Stimulated activated naive CD8-positive, alpha-beta T cell treated with anti-CD3 and anti-CD28 coated beads, Interleukin-15, amount 100 ng/mL, for 72 hours (primary cell): ENCODE data around the gene TTBK1.

Experiments used
- ATAC-seq: fragments of 150-1000 bp; cut with Tn5 transposase; 2 replicates; pipeline ENCODE4 v1.10.0; 2021; ENCODE audit warnings: mild to moderate bottlenecking, moderate library complexity
- DNase-seq, 2 donors: peaks; one replicate each; pipeline ENCODE4 v3.0.0; 2021 to 2022
- H3K27ac Mint-ChIP-seq, 2 donors: one replicate each; pipeline ENCODE4 v1.8.0; 2022; ENCODE audit warnings: mild to moderate bottlenecking in 2 of 2, mixed read lengths in 2 of 2, moderate library complexity in 2 of 2
- H3K27me3 Mint-ChIP-seq: one replicate; pipeline ENCODE4 v1.8.0; 2022; ENCODE audit warnings: mixed read lengths
- H3K4me1 Mint-ChIP-seq: one replicate; pipeline ENCODE4 v1.8.0; 2022; ENCODE audit warnings: mild to moderate bottlenecking, mixed read lengths
- H3K4me3 Mint-ChIP-seq, 2 donors: one replicate each; pipeline ENCODE4 v1.8.0; 2022; ENCODE audit warnings: mild to moderate bottlenecking in 2 of 2, mixed read lengths in 2 of 2, moderate library complexity in 1 of 2
- H3K9me3 Mint-ChIP-seq, 2 donors: one replicate each; pipeline ENCODE4 v1.8.0; 2022; ENCODE audit warnings: mixed read lengths in 2 of 2

The TTBK1 gene

DNA sequence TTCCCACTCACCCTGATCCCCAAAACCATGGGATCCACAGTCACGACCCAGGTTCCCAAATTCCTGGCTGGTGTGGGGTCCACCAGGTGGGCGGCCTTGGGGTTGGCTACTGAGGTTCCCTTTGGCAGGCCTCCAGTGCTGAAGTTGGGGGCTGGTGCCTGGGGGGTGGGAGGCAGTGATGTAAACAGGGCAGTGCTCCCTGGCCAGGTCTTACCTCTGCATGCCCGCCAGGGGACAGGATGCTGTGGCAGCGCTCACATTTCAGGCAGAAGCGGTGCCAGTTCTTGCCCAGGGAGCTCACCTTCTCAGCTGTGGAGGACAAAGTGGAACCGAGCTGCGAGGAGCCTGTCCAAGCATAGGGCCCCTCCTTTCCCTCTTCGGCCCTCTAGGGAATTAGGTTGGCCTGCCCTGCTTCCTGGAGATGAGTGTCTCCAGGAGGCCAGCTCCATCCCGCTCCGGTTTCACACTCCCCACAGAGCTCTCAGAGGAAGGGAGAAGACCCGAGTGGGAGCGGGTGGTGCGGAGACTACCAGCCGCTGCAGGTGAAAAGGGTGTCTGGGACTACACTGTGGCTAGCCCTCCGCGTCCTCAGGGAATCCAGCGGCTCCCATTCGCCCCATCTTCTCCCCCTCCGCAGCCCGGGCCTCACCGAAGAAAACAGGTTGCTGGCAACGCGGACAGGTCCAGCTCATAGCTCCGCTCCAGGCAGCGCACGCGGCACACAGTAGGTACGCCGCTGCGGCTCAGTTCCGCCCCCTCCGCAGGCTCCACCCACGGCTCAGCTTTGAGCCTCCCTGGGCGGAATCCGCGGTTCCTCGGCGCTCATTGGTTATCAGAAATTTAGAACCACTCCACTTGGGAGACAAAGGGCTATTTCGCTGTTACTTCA lies 65.1 kb downstream of the TTBK1 start, which contains the start of gene CRIP3:
CRIP3 (minus strand) TSS at position 726 of the 889 bp plus-strand sequence; CDS start at position 692, 34 bp downstream.
- Mint-ChIP-seq H3K27me3 (peaks cover 11% of the 10 kb centered on the region), H3K27ac (peak within 1 kb of the TSS in 1 of 2 donors; percentile 27), H3K9me3 (no peaks in the 10 kb centered on the region), H3K4me1 (peaks cover 9% of the 10 kb centered on the region), H3K4me3 (peak within 1 kb of the TSS; percentile 84 to 90)
- DNase-seq: peak; percentile 53 to 54
- ATAC-seq: peak; percentile 91

DNA sequence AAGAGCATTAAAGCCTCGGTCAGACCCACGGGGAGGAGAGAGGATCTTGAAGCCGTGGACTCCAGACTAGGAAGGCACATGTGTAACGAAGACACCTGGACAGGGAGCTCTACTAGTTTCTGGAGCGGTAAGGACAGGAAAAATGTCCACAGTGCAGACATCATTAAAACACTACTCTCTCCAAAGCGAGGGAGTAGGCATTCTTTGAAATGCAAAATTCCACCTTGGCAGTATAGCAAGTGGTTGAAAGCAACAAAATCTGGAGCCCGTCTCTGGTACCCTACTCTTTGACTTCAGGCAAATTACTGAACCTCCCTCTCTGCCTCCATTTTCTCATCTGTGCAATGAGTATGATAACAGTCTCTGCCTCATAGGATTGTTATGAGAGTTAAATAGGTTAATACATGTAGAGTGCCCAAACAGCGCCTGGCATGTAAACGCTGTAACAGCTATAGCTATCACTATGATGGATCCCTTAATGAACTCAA lies 65.8 kb downstream of the TTBK1 start:
- Mint-ChIP-seq H3K27me3 (peaks cover 11% of the 10 kb centered on the region), H3K27ac (peak overlapping the region in 1 of 2 donors; percentile 27), H3K4me1 (peaks cover 9% of the 10 kb centered on the region), H3K9me3 (no peaks in the 10 kb centered on the region), H3K4me3 (peak overlapping the region; percentile 84 to 90)
- ATAC-seq (no peak), DNase-seq (no peak)

DNA sequence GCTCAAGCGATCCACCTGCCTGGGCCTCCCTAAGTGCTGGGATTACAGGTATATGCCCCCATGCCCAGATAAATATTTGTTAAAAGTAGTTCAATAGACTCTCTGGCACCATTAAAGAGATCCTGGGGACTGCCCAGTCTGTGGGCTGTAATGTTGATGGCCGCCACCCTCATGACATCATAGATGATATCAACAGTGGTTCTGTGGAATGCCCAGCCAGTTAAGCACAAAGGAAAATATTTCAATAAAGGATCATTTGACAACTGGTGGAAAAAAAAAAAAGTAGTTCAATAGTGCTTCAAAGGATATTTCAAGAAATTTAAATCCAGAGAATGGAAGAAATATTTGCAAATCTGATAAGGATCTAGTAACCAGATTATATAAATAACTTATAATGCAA lies 66.9 kb downstream of the TTBK1 start:
- no peak for DNase-seq
- Mint-ChIP-seq H3K4me1 (peaks cover 9% of the 10 kb centered on the region), H3K27me3 (peaks cover 11% of the 10 kb centered on the region), H3K4me3 (no peak overlapping the region), H3K9me3 (no peaks in the 10 kb centered on the region), H3K27ac (no peak overlapping the region)
- ATAC-seq: no peak

DNA sequence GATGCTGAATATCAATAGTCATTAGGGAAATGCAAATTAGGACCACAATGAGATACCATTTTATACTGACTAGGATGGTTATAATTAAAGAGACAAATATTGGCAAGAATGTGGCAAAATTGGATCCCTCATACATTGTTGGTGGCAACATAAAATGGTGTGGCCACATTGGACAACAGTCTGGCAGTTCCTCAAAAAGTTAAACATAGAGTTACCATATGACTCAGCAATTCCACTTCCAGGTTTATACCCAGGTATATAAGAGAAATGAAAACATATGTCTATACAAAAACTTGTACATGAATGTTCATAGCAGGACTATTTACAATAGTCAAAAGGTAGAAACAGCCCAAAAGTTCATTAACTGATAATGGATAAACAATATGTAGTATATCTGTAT lies 67.3 kb downstream of the TTBK1 start:
- H3K4me1 Mint-ChIP-seq: peaks cover 9% of the 10 kb centered on the region
- ATAC-seq (no peak), DNase-seq (no peak)
- no peak overlapping the region for H3K4me3 Mint-ChIP-seq
- H3K27ac Mint-ChIP-seq: no peak overlapping the region
- peaks cover 11% of the 10 kb centered on the region for H3K27me3 Mint-ChIP-seq
- no peaks in the 10 kb centered on the region for H3K9me3 Mint-ChIP-seq

DNA sequence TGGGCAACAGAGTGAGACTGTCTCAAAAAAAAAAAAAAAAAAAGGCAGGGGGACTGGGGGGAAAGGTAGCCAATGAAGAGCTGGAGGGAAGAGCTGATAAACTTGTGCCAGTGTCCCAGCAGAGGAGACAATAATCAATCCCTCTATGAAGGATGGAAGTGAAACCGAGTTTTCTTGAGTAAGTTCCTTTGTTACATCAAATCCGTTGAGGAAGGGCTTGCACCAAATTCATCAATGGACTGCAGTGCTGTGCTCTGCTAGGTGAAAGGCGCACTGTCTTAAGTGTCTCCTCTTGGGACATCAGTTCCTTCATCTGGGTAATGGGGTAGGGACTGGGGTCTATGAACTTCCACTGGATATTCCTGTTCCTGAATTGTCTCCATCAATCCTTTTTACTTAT lies 68.4 kb downstream of the TTBK1 start:
- peaks cover 11% of the 10 kb centered on the region for H3K27me3 Mint-ChIP-seq
- DNase-seq (no peak), ATAC-seq (no peak)
- H3K9me3 Mint-ChIP-seq: no peaks in the 10 kb centered on the region
- no peak overlapping the region for H3K4me3 Mint-ChIP-seq
- no peak overlapping the region for H3K27ac Mint-ChIP-seq
- peaks cover 9% of the 10 kb centered on the region for H3K4me1 Mint-ChIP-seq

DNA sequence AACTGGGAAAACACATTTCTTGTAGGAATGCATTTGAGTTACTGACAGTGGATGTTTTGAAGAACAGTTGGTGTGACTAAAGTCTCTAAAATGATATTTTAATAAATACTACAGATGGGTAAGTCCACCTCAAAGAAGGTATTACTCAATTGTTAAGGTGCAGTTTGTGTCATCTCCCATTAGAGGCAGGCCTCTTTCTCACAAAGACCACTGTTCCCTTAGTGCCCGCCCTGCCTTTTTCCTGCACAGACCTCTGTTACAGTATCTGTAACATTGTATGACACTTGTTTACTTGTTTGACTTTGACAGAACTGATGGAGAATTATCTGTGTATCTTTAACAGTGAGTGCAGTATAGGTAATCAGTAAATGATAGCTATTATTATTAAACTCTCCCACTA lies 70.5 kb downstream of the TTBK1 start:
- no peaks in the 10 kb centered on the region for H3K9me3 Mint-ChIP-seq
- H3K27ac Mint-ChIP-seq: no peak overlapping the region
- H3K4me1 Mint-ChIP-seq: peaks cover 1% of the 10 kb centered on the region
- no peak overlapping the region for H3K4me3 Mint-ChIP-seq
- no peak for DNase-seq
- no peak for ATAC-seq
- H3K27me3 Mint-ChIP-seq: peaks cover 11% of the 10 kb centered on the region

DNA sequence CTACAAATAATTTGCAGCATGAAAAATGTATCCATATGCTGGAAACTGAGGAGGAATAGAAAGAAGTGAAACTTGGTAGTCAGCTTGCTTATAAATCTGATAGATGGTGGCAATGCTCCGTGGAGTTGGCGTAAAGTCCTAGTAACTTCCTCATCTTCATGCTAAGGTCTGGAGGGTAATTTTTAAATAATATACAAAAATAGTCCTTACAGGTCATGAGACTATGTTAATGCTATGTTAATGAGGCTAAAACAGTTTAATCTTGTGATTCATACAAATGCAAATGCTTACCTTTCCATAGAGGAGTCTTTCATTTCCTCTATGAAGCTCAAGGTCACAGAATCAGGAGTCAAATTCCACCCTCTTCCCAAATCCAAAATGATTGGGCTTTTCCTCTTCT lies 74.7 kb downstream of the TTBK1 start:
- no peak for DNase-seq
- Mint-ChIP-seq H3K9me3 (no peaks in the 10 kb centered on the region), H3K27ac (peak overlapping the region in 1 of 2 donors; percentile 22), H3K4me3 (no peak overlapping the region), H3K4me1 (no peaks in the 10 kb centered on the region), H3K27me3 (no peaks in the 10 kb centered on the region)
- ATAC-seq: no peak

DNA sequence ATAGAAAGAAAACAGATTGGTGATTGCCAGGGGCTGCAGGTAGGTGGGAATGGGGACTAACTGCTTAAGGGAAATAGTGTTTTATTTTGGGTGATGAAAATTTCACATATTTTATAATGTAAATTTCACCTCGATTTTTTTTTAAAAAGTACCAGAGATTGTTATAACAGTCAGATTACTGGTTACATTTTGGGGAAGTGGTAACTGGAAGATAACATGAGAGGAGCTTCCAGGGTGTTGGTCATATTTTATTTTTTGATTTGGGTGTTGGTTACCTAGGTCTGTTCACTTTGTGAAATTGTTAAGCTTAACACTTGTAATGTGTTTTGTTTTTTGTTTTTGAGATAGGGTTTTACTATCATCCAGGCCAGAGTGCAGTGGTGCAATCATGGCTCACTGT lies 82.6 kb downstream of the TTBK1 start:
- no peak for DNase-seq
- ATAC-seq: no peak
- H3K9me3 Mint-ChIP-seq: no peaks in the 10 kb centered on the region
- H3K4me1 Mint-ChIP-seq: no peaks in the 10 kb centered on the region
- H3K27ac Mint-ChIP-seq: peak overlapping the region; percentile 8 to 56
- no peak overlapping the region for H3K4me3 Mint-ChIP-seq
- H3K27me3 Mint-ChIP-seq: no peaks in the 10 kb centered on the region

DNA sequence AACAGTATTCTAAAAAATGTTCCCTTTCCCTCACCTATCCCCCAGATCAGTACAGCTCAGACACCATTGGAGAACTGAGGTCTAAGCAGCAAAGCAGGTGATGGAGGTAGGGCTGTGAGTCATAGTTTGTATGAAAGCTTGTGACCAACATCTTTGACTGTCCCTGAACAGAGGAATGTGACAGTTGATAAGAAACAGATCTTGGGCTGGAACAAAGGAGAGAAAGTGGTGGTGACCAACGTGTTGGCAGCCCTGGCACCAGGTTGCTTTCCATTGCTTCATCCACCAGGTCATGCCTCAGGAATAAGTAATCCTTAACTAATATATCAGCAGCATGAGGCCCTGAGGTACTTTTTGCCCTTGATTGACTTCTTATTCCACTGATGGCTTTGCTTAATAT lies 85.2 kb downstream of the TTBK1 start:
- Mint-ChIP-seq H3K27ac (no peak overlapping the region), H3K9me3 (no peaks in the 10 kb centered on the region), H3K4me3 (no peak overlapping the region), H3K27me3 (no peaks in the 10 kb centered on the region), H3K4me1 (peaks cover 13% of the 10 kb centered on the region)
- no peak for DNase-seq
- ATAC-seq: no peak

DNA sequence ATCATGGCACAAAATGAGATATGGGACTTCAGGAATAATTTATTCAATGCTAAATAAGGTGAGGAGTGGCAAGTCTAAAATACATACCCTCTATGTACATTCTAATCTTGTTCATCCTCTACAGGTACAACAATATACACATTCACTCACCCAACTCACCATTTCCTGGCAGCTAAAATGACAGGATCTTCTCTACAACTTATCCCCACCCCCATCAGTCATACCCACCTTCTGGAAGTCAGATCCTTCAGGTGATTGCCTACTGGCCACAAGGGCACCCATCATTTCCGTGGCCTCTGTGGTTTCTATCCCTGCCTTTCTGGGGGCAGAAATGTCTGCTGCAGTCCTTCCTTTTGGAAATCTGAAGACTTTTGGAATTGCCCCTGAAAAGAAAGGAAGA lies 88.2 kb downstream of the TTBK1 start:
- H3K4me3 Mint-ChIP-seq: no peak overlapping the region
- DNase-seq (no peak), ATAC-seq (no peak)
- no peaks in the 10 kb centered on the region for H3K9me3 Mint-ChIP-seq
- H3K27me3 Mint-ChIP-seq: no peaks in the 10 kb centered on the region
- peaks cover 13% of the 10 kb centered on the region for H3K4me1 Mint-ChIP-seq
- H3K27ac Mint-ChIP-seq: no peak overlapping the region

DNA sequence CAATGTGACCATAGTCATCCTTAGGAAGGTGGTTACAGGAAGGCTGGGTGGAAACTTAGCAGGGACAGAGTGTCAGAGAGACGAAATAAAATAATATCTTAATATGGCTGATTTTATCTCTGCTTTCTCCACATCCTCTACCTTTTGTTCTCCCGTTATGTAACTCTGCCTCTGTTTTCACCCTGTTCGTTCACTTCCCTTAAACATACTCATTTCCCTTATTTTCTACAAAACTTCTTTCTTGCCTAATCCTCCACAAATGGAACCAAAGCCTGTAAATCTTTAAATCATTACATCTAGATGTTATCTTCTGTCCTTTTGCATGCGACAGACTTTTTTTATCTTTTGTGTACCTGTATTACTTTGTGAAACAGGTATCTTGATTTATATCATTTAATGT lies 88.6 kb downstream of the TTBK1 start:
- ATAC-seq (no peak), DNase-seq (no peak)
- peaks cover 13% of the 10 kb centered on the region for H3K4me1 Mint-ChIP-seq
- H3K27me3 Mint-ChIP-seq: no peaks in the 10 kb centered on the region
- no peak overlapping the region for H3K27ac Mint-ChIP-seq
- no peaks in the 10 kb centered on the region for H3K9me3 Mint-ChIP-seq
- H3K4me3 Mint-ChIP-seq: no peak overlapping the region

DNA sequence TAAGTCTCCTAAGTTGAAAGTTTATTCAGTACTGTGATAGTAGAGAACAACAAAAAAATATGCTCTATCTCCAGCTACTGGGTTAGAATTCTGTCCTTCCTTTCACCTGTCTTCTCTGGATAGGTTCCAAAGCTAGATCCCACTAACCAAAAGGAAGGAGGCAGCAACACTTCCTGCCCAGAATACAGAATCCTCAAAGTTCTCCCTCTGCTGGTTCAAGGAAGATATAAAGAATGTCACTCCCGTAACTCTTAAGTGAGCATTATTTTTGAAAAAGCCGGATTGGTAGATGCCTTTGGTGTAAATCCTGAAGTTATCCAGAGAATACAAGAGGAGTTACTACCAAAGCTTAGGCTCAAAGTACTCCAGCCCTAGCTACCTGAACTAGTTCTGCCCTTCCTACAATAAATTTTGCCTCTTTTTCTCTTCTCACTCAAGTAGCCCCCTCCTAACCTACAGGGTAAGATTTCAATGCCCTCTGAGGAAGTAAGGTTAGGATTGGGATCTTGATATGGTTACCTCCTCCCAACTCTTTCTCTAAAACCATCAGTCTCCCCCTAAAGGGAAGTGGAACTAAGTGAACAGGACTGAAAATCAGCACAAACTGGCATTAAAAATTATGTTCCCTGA lies 91.3 kb downstream of the TTBK1 start:
- DNase-seq: no peak
- Mint-ChIP-seq H3K4me3 (no peak overlapping the region), H3K9me3 (no peaks in the 10 kb centered on the region), H3K27ac (no peak overlapping the region), H3K4me1 (peaks cover 23% of the 10 kb centered on the region), H3K27me3 (no peaks in the 10 kb centered on the region)
- no peak for ATAC-seq

DNA sequence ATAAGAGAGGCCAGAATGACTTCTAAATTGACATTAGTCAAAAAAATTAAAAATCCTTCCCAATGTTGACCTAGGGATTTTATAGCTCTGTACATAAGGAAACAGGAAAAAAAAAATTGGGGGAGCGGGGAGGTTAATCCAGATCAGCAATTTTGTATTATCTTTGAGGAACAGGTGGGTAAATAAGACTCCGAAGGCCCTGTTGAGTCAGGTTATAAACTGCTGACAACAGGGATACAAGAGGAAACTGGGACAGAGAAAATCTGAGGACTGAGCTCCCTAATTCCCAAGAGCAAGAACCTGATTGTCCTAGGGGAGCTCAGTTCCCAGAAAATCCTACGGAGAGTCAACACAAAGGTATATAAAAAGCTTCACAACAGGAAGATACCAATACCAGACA lies 92.2 kb downstream of the TTBK1 start:
- no peak overlapping the region for H3K4me3 Mint-ChIP-seq
- ATAC-seq (no peak), DNase-seq (no peak)
- H3K27ac Mint-ChIP-seq: no peak overlapping the region
- no peaks in the 10 kb centered on the region for H3K9me3 Mint-ChIP-seq
- H3K4me1 Mint-ChIP-seq: peaks cover 23% of the 10 kb centered on the region
- H3K27me3 Mint-ChIP-seq: no peaks in the 10 kb centered on the region

DNA sequence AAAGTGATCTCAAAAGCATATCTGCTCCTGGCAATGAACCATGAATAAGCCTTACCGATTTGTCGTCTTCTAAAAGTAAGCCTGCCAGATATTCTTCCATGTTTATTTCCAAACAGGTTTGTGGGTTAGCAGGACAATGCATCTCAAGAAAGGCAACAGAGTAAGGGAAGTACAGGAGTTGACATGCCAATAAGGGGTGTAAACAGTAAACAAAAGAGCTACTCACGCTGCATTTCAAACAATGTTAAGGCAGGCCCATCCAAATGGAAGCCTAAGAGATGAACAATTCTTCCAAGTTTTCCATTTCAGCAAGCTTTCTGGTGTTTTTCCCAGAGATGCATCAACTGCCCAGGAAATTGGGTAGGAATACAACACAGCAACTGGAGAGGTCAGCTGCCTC lies 93.1 kb downstream of the TTBK1 start:
- H3K27ac Mint-ChIP-seq: no peak overlapping the region
- ATAC-seq (no peak), DNase-seq (no peak)
- H3K27me3 Mint-ChIP-seq: no peaks in the 10 kb centered on the region
- H3K4me1 Mint-ChIP-seq: peaks cover 19% of the 10 kb centered on the region
- no peak overlapping the region for H3K4me3 Mint-ChIP-seq
- H3K9me3 Mint-ChIP-seq: no peaks in the 10 kb centered on the region
